Glutamatergic neuron (in vitro differentiated cells): ENCODE data around the gene SSX4. TPM values are rescaled to one million over a fixed set of nuclear protein-coding genes. Genes with fewer than 3 reads are reported as not detected.
"Not testable (repeated sequence)": the region's sequence is repeated elsewhere in the genome, so short reads cannot be mapped to it uniquely, and the experiment has no call there.

Experiments
- DNase-seq: peaks from one replicate; pipeline ENCODE4 v3.0.0; 2022
- H3K27ac Mint-ChIP-seq: one replicate; pipeline ENCODE4 v1.8.0; 2020; ENCODE audit warnings: mild to moderate bottlenecking, mixed read lengths, inconsistent platforms; ENCODE audit not compliant: unreplicated experiment
- H3K27me3 Mint-ChIP-seq: one replicate; pipeline ENCODE4 v1.8.0; 2020; ENCODE audit warnings: mild to moderate bottlenecking, moderate library complexity, mixed read lengths, inconsistent platforms; ENCODE audit not compliant: unreplicated experiment
- H3K36me3 Mint-ChIP-seq: one replicate; pipeline ENCODE4 v1.8.0; 2020; ENCODE audit warnings: mild to moderate bottlenecking, mixed read lengths, inconsistent platforms; ENCODE audit not compliant: unreplicated experiment
- H3K4me1 Mint-ChIP-seq: one replicate; pipeline ENCODE4 v1.8.0; 2020; ENCODE audit warnings: mild to moderate bottlenecking, low read depth, mixed read lengths, inconsistent platforms; ENCODE audit not compliant: unreplicated experiment
- H3K4me3 Mint-ChIP-seq: one replicate; pipeline ENCODE4 v1.8.0; 2020; ENCODE audit warnings: mild to moderate bottlenecking, mixed read lengths, inconsistent platforms; ENCODE audit not compliant: unreplicated experiment
- H3K9me3 Mint-ChIP-seq: one replicate; pipeline ENCODE4 v1.8.0; 2020; ENCODE audit warnings: mild to moderate bottlenecking, moderate library complexity, mixed read lengths, inconsistent platforms; ENCODE audit not compliant: unreplicated experiment
- total RNA-seq: library from RNA; stranded (reverse); fragmentation: NEBNext Ultra II Directional; extraction: Animal tissue kit (Norgen Biotek cat#: 25700); gene quantifications from one replicate; pipeline ENCODE4 v1.2.1, GENCODE V29; 2021; ENCODE audit not compliant: unreplicated experiment

SSX4 gene
- total RNA-seq, 1 donor from 2014 or later = 0.71 TPM

DNA sequence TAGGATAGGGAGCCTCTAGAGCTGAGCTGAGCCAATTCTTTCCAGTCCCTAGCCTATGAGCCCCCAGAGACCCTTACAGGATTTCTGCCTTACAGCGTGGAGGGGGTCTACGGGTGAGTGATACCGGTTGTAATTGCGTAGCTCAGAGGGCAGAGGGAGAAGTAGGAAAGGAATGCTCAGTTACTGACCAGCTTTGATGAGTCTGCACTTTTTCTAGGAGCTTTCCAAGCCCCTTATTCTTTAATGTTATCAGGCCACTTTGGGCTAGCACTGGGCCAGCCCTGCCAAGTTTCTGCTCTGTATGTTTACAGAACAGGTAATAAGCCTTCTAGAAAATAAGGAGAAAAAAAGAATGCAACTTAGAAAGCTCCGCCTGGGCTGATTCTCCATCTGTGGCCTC is 46.3 kb downstream of the SSX4 start:
- DNase-seq, H3K27ac Mint-ChIP-seq, H3K4me1 Mint-ChIP-seq, H3K9me3 Mint-ChIP-seq, H3K4me3 Mint-ChIP-seq, H3K27me3 Mint-ChIP-seq, H3K36me3 Mint-ChIP-seq: not testable (repeated sequence)

DNA sequence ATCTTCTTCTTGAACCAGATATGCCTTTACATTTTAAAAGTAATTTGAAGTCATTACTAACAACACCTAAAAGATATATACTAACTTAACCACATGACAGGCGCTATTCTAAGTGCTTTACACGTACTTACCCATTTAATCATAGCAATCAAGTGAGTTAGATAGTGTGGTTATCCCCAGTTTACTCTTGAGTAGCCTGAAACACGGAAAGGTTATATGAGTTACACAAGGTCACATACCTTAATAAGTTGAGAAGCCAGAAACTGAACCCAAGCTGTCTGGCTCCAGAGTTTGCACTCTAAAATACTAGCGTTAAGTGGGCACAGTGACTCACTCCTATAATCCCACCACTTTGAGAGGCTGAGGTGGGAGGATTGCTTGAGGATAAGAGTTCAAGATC is 46.8 kb downstream of the SSX4 start:
- H3K36me3 Mint-ChIP-seq, H3K4me1 Mint-ChIP-seq, H3K27me3 Mint-ChIP-seq, H3K27ac Mint-ChIP-seq, H3K9me3 Mint-ChIP-seq, H3K4me3 Mint-ChIP-seq, DNase-seq: not testable (repeated sequence)

DNA sequence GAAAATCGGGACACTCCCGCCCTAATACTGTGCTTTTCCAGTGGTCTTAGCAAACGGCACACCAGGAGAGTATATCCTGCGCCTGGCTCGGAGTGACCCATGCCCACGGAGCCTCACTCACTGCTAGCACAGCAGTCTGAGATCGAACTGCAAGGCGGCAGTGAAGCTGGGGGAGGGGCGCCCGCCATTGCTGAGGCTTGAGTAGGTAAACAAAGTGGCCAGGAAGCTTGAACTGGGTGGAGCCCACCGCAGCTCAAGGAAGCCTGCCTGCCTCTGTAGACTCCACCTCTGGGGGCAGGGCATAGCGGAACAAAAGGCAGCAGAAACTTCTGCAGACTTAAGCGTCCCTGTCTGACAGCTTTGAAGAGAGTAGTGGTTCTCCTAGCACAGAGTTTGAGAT is 50.4 kb downstream of the SSX4 start:
- H3K4me3 Mint-ChIP-seq, DNase-seq, H3K4me1 Mint-ChIP-seq, H3K27me3 Mint-ChIP-seq, H3K9me3 Mint-ChIP-seq, H3K36me3 Mint-ChIP-seq, H3K27ac Mint-ChIP-seq: not testable (repeated sequence)

Other genes with a start within 250 kb of the SSX4 start
- not detected for gene SSX5, start 186.7 kb upstream of the SSX4 start, total RNA-seq
- gene SSX1, start 128.1 kb upstream of the SSX4 start, total RNA-seq = not detected
- not detected for gene SSX3, start 26.8 kb upstream of the SSX4 start, total RNA-seq
- 0.71 TPM for gene SSX4B, start 28.4 kb downstream of the SSX4 start, total RNA-seq
- gene SLC38A5, start 86.7 kb downstream of the SSX4 start, total RNA-seq = 136 TPM
- 87.6 TPM for gene FTSJ1, start 92.7 kb downstream of the SSX4 start, total RNA-seq
- gene PORCN, start 125.5 kb downstream of the SSX4 start, total RNA-seq = 18.6 TPM
- 132 TPM for gene EBP, start 138.3 kb downstream of the SSX4 start, total RNA-seq
- gene TBC1D25, start 156.2 kb downstream of the SSX4 start, total RNA-seq = 34.3 TPM
- 294 TPM for gene RBM3, start 190.9 kb downstream of the SSX4 start, total RNA-seq
- 70.4 TPM for gene WDR13, start 214.0 kb downstream of the SSX4 start, total RNA-seq